ENCODE data around the gene EFNB1. TPM values are rescaled to one million over a fixed set of nuclear protein-coding genes. Genes with fewer than 3 reads are reported as not detected.
A peak's percentile ranks its signal among the peaks of the same experiment; 100 is the strongest.
"Not testable (repeated sequence)": the region's sequence is repeated elsewhere in the genome, so short reads cannot be mapped to it uniquely, and the experiment has no call there.

Gene EFNB1
- polyA plus RNA-seq (2011; rRNA removed) (19.1 and 22.8 TPM in 2 replicates), polyA minus RNA-seq (2011; rRNA and poly(A)+ RNA removed) (17.9 and 20.5 TPM in 2 replicates)

GRCh38 chrX:68828740-68829581, at the start of gene EFNB1:
EFNB1 (plus strand) TSS chrX:68829021; CDS start chrX:68829777, 756 bp downstream.
- POLR2A ChIA-PET: interaction anchor here (0.6 to 3.0 kb wide), 29 partner anchors 16 to 401 kb away, joined by 3 to 13 read pairs (median 4); partner anchors contain the start of gene PJA1
- no peak for TF ChIP-seq CTCF (IDR thresholded peaks at IDR 0.05; ENCODE audit: low read depth, low read length)
- CTCF ChIA-PET: interaction anchor here (0.7 to 8.1 kb wide), 22 partner anchors 22 to 1305 kb away, joined by 3 to 188 read pairs (median 5); partner anchors contain the start of genes IGBP1 and PJA1

GRCh38 chrX:68781295-68781694, 47.5 kb upstream of the EFNB1 start:
- CTCF ChIA-PET; H3K4me3 ChIP-seq (ENCODE audit: low read depth, low read length); H3K27ac ChIP-seq (ENCODE audit: low read depth, low read length); H3K9me3 ChIP-seq (ENCODE audit: control insufficient read depth, insufficient read depth, low read length); POLR2A ChIA-PET; DNase-seq (ENCODE audit: low read depth, low spot score); H3K27me3 ChIP-seq (ENCODE audit: control insufficient read depth, insufficient read depth, low read length): not testable (repeated sequence)

More at GRCh38 chrX:68828740-68829581, at the start of gene EFNB1:
- Histone ChIP-seq H3K4me3 (ENCODE audit: low read depth, low read length) (peak within 1 kb of the TSS; percentile 73), H3K27ac (ENCODE audit: low read depth, low read length) (peak within 1 kb of the TSS; percentile 47), H3K9me3 (ENCODE audit: control insufficient read depth, insufficient read depth, low read length) (no peaks in the 10 kb centered on the region; the same call in 1 of the 2 replicates), H3K27me3 (ENCODE audit: control insufficient read depth, insufficient read depth, low read length) (peaks cover 3% of the 10 kb centered on the region)
- DNase-seq (ENCODE audit: low read depth, low spot score): peak; percentile 92

- Histone ChIP-seq H3K4me3 (ENCODE audit: low read depth, low read length) (no peak overlapping the region), H3K27me3 (ENCODE audit: control insufficient read depth, insufficient read depth, low read length) (no peaks in the 10 kb centered on the region), H3K27ac (ENCODE audit: low read depth, low read length) (no peak overlapping the region), H3K9me3 (ENCODE audit: control insufficient read depth, insufficient read depth, low read length) (no peaks in the 10 kb centered on the region; the same call in 1 of the 2 replicates)
- CTCF ChIA-PET: interaction anchor here (0.8 kb wide), 1 partner anchor 82 kb away, joined by 3 read pairs; no protein-coding TSS in a partner anchor
- no peak for DNase-seq (ENCODE audit: low read depth, low spot score)
- POLR2A ChIA-PET: no interaction called here
- no peak for TF ChIP-seq CTCF (IDR thresholded peaks at IDR 0.05; ENCODE audit: low read depth, low read length)
These were observed 44.0 kb upstream of the EFNB1 start for GRCh38 chrX:68784816-68785215.

DNA sequence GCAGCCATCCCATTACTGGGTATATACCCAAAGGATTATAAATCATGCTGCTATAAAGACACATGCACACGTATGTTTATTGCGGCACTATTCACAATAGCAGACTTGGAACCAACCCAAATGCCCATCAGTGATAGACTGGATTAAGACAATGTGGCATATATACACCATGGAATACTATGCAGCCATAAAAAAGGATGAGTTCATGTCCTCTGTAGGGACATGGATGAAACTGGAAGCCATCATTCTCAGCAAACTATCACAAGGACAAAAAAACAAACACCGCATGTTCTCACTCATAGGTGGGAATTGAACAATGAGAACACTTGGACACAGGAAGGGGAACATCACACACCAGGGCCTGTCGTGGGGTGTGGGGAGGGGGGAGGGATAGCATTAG, 42.2 kb upstream of the EFNB1 start:
- H3K9me3 ChIP-seq (ENCODE audit: control insufficient read depth, insufficient read depth, low read length); CTCF ChIA-PET; H3K27ac ChIP-seq (ENCODE audit: low read depth, low read length): not testable (repeated sequence)

DNA sequence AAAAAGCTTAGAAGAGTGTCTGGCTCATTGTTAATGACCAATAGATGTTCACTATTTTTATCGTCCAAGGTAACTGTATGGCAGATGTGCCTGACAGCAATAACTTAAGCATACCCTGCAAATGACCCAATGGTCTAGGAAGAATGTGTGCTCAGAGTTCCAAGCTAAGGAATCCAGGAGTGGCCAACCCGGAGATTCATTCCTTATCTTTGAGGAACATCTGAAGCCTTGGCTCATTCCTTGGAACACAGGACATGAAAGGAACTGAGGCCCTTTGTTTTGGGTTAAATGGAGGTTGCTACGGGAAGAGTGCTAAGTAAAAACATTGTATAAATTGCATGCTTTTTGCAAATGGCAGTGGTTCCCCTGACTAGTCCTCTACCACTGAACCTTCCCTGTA, 38.9 kb upstream of the EFNB1 start:
- POLR2A ChIA-PET: no interaction called here
- Histone ChIP-seq H3K4me3 (ENCODE audit: low read depth, low read length) (no peak overlapping the region), H3K27ac (ENCODE audit: low read depth, low read length) (no peak overlapping the region), H3K27me3 (ENCODE audit: control insufficient read depth, insufficient read depth, low read length) (no peaks in the 10 kb centered on the region), H3K9me3 (ENCODE audit: control insufficient read depth, insufficient read depth, low read length) (no peaks in the 10 kb centered on the region)
- CTCF ChIA-PET: no interaction called here
- no peak for TF ChIP-seq CTCF (IDR thresholded peaks at IDR 0.05; ENCODE audit: low read depth, low read length)
- no peak for DNase-seq (ENCODE audit: low read depth, low spot score)

More for the DNA sequence above, 42.2 kb upstream of the EFNB1 start:
- POLR2A ChIA-PET; H3K4me3 ChIP-seq (ENCODE audit: low read depth, low read length); H3K27me3 ChIP-seq (ENCODE audit: control insufficient read depth, insufficient read depth, low read length); DNase-seq (ENCODE audit: low read depth, low spot score): not testable (repeated sequence)

GRCh38 chrX:68792083-68792482, 36.7 kb upstream of the EFNB1 start:
- no peak for TF ChIP-seq CTCF (IDR thresholded peaks at IDR 0.05; ENCODE audit: low read depth, low read length)
- CTCF ChIA-PET: no interaction called here

More at GRCh38 chrX:68792083-68792482, 36.7 kb upstream of the EFNB1 start:
- Histone ChIP-seq H3K4me3 (ENCODE audit: low read depth, low read length) (no peak overlapping the region), H3K27me3 (ENCODE audit: control insufficient read depth, insufficient read depth, low read length) (no peaks in the 10 kb centered on the region), H3K27ac (ENCODE audit: low read depth, low read length) (no peak overlapping the region), H3K9me3 (ENCODE audit: control insufficient read depth, insufficient read depth, low read length) (no peaks in the 10 kb centered on the region)
- DNase-seq (ENCODE audit: low read depth, low spot score): no peak
- POLR2A ChIA-PET: no interaction called here

All from AG04450 (cell line).